Neutrophil (primary cell): Measurements from ENCODE around the gene CCDC85A.

ENCODE experiments used
- H3K27ac ChIP-seq: fragments of 200-600 bp; sonication (generic); 2 replicates; pipeline ENCODE4 v1.5.1; 2016; ENCODE audit warnings: mild to moderate bottlenecking, moderate library complexity
- H3K27me3 ChIP-seq: fragments of 200-600 bp; sonication (generic); 2 replicates; pipeline ENCODE4 v1.6.0; 2016; ENCODE audit warnings: mild to moderate bottlenecking
- H3K36me3 ChIP-seq: fragments of 200-600 bp; sonication (generic); 2 replicates; pipeline ENCODE4 v1.5.1; 2017
- H3K4me1 ChIP-seq, 2 experiments: fragments of 200-600 bp in 1 of 2; sonication (generic) in 1 of 2; 1 replicate in 1 of 2; 2 replicates in 1 of 2; pipeline versions ENCODE4 v1.5.1 to v1.6.1; 2013 to 2016; ENCODE audit warnings: low read depth in 1 of 2, low read length in 1 of 2, mild to moderate bottlenecking in 1 of 2, moderate library complexity in 1 of 2; ENCODE audit not compliant: control insufficient read depth in 1 of 2, insufficient read depth in 1 of 2
- H3K4me3 ChIP-seq, 2 experiments: fragments of 200-600 bp in 1 of 2; sonication (generic) in 1 of 2; 1 replicate in 1 of 2; 2 replicates in 1 of 2; pipeline ENCODE4 v1.5.1; 2013 to 2016; ENCODE audit warnings: low read depth in 1 of 2, low read length in 1 of 2, mild to moderate bottlenecking in 1 of 2, moderate library complexity in 1 of 2
- H3K9me3 ChIP-seq: fragments of 200-600 bp; sonication (generic); 2 replicates; pipeline ENCODE4 v1.5.1; 2016
- CTCF ChIP-seq: fragments of 200-600 bp; sonication (generic); IDR thresholded peaks from 2 replicates; pipeline ENCODE4 v1.5.1; 2016; ENCODE audit warnings: antibody characterized with exemption

Gene CCDC85A

GRCh38 chr2:56344771-56345170, 161.0 kb downstream of the CCDC85A start:
- H3K4me1 ChIP-seq, result no peaks in the 10 kb centered on the region
- TF ChIP-seq CTCF, result no peak
- H3K36me3 ChIP-seq, result no peaks in the 10 kb centered on the region
- no peak overlapping the region for H3K27ac ChIP-seq
- no peaks in the 10 kb centered on the region for H3K27me3 ChIP-seq
- no peak overlapping the region for H3K4me3 ChIP-seq
- H3K9me3 ChIP-seq, result no peaks in the 10 kb centered on the region

- TF ChIP-seq CTCF, result no peak
- no peaks in the 10 kb centered on the region for H3K27me3 ChIP-seq
- no peaks in the 10 kb centered on the region for H3K4me1 ChIP-seq
- no peaks in the 10 kb centered on the region for H3K9me3 ChIP-seq
- H3K27ac ChIP-seq, result no peak overlapping the region
- no peaks in the 10 kb centered on the region for H3K36me3 ChIP-seq
- H3K4me3 ChIP-seq, result no peak overlapping the region
Observed at GRCh38 chr2:56347881-56348280, 164.1 kb downstream of the CCDC85A start.

GRCh38 chr2:56348392-56349210, 164.8 kb downstream of the CCDC85A start:
- Histone ChIP-seq H3K27me3 (no peaks in the 10 kb centered on the region), H3K27ac (no peak overlapping the region), H3K4me1 (no peaks in the 10 kb centered on the region), H3K4me3 (no peak overlapping the region), H3K9me3 (no peaks in the 10 kb centered on the region), H3K36me3 (no peaks in the 10 kb centered on the region)
- TF ChIP-seq CTCF, result no peak

- no peak for TF ChIP-seq CTCF
- Histone ChIP-seq H3K4me3 (no peak overlapping the region), H3K9me3 (no peaks in the 10 kb centered on the region), H3K36me3 (no peaks in the 10 kb centered on the region), H3K4me1 (no peaks in the 10 kb centered on the region), H3K27ac (no peak overlapping the region), H3K27me3 (no peaks in the 10 kb centered on the region)
Observed at GRCh38 chr2:56357655-56358295, 174.0 kb downstream of the CCDC85A start.

GRCh38 chr2:56361844-56362243, 178.1 kb downstream of the CCDC85A start:
- Histone ChIP-seq H3K27ac (no peak overlapping the region), H3K9me3 (no peaks in the 10 kb centered on the region), H3K27me3 (no peaks in the 10 kb centered on the region), H3K4me3 (no peak overlapping the region), H3K4me1 (no peaks in the 10 kb centered on the region), H3K36me3 (no peaks in the 10 kb centered on the region)
- no peak for TF ChIP-seq CTCF
